C4-2B (cell line): Measurements from ENCODE around the gene WDR27.
A peak's percentile ranks its signal among the peaks of the same experiment; 100 is the strongest.

Experiments used
- H3K27ac ChIP-seq: fragments of 450-650 bp; 2 replicates; pipeline ENCODE4 v1.5.1; 2017
- ZFX ChIP-seq: fragments of 450-650 bp; IDR thresholded peaks from 2 replicates; pipeline ENCODE4 v1.6.1; 2017
- TF ChIP-seq, protein P1 (sequence below): fragments of 450-650 bp; conservative IDR thresholded peaks from 2 replicates; pipeline ENCODE4 v1.5.1; 2017; ENCODE audit warnings: mild to moderate bottlenecking

WDR27 gene

DNA sequence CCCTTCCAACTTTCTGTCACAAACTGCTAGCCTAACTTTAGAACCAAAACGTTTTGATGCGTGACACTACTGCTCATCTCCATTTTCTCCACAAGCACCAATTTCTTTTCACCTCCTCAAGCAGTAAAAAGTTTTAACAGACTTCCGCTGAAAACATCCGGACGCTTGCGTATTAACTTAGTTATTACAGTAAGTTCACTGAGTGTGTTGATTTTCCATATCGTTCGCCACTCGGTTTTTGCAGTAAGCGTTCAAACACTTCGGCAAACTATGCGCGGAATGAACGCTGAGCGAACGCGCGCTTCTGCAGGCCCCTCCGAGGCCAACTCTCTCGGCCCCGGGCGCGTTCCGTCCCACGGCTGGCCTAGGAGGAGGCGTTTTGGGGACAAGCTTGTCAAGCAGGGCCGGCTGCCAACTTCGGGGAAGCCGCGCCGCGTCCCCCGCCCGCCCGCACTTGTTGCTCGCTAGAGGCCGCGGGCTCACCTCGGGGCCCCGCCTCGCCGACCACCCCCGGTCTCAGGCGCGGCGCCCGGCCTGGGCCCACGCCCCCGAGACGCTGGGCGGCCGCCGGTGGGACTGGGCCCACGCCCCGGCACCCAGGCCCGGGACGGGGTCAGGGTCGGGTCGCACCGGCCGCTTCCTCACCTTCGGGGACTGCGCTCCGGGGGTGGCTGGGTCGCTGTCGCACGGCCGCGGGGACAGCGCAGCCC, 21.5 kb upstream of the WDR27 start:
- peak overlapping the region; percentile 70 for H3K27ac ChIP-seq
- TF ChIP-seq, protein P1, sequence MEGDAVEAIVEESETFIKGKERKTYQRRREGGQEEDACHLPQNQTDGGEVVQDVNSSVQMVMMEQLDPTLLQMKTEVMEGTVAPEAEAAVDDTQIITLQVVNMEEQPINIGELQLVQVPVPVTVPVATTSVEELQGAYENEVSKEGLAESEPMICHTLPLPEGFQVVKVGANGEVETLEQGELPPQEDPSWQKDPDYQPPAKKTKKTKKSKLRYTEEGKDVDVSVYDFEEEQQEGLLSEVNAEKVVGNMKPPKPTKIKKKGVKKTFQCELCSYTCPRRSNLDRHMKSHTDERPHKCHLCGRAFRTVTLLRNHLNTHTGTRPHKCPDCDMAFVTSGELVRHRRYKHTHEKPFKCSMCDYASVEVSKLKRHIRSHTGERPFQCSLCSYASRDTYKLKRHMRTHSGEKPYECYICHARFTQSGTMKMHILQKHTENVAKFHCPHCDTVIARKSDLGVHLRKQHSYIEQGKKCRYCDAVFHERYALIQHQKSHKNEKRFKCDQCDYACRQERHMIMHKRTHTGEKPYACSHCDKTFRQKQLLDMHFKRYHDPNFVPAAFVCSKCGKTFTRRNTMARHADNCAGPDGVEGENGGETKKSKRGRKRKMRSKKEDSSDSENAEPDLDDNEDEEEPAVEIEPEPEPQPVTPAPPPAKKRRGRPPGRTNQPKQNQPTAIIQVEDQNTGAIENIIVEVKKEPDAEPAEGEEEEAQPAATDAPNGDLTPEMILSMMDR = no peak
- TF ChIP-seq ZFX = peak; percentile 84

DNA sequence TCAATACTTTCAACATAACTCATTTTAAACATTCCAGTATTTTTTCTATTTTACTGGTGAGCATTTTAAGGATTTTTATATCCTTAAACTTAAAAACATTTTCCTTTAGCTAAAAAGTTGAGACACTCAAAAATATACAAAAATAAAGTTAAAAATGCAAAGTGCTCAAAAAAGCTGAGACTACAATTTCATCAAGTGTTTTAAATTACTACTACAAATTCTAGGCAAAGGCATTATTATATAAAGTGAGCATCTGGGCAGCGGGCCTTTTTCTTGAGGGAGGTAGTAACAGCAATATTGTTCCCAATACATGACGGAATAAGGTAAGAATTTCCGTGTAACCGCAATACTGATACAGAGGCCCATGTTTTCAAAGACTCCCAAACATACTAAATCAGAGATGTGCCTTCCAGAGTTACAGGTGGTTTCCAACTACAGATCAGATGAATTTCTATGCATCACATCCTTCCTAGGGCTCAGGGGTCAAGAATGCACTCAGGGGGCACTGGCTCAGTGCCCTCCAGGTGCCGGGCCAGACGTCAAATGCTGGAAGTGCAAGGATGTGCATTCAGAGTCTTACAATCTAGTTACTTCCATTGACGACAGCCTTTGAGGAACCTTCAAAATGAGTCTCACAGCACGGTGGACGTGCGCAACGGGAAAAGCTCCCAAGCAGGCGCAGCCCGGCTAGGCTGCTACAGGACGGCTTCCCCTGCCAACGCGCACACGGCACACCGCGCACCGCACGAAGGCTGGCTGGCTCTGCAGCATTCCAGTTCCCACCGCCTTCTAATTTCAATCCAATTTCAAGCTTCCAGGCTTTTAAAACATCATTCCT, 20.8 kb upstream of the WDR27 start:
- peak overlapping the region; percentile 70 for H3K27ac ChIP-seq
- TF ChIP-seq, protein P1 = no peak
- TF ChIP-seq ZFX = no peak

DNA sequence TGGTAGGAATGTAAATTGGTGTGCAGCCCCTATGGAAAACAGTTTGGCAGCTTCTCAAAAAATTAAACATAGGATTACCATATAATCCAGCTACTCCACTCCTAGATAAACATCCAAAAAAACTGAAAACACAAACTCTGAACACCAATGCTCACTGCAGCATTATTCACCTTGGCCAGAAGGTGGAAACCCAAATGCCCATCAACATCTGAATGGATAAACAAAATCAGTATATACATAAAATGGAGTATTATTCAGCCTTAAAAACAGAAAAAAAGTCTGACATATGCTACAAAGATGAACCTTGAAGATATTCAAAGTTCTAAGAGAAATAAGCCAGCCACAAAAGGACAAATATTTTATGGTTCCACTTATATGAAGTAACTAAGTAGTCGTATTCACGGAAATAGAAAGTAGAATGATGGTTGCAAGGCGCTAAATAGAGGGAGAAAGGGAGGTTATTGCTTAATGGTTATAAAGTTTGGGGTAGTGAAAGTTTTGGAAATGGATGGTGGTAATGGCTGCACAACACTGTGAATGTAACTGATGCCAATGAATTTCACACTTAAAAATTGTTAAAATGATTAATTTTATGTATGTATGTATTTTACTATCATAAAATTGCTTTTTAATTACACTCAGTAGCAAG, 18.5 kb upstream of the WDR27 start:
- no peak for TF ChIP-seq ZFX
- TF ChIP-seq, protein P1 = peak; percentile 23; the same call in 1 of the 2 replicates

DNA sequence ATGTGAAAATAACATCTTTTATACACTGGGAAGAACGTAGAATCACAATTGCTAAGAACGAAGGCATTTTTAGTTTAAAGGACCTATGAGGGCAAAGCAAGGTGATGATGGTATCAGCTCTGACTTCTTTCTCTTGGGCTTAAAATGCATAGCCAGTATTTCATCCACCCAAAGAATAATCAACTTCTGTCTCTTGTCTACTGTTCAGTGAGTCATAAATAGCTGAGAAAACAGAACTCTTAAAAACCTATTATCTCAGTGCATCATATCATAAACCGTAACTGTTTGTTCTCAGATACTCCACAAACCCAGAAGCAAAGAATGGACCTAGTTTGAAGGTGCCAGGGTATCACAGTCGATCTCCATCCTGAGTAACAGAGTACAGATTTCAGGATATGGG, 17.3 kb upstream of the WDR27 start:
- TF ChIP-seq ZFX = no peak
- TF ChIP-seq, protein P1 = no peak
- no peak overlapping the region for H3K27ac ChIP-seq

More for the DNA sequence above, 18.5 kb upstream of the WDR27 start:
- H3K27ac ChIP-seq = no peak overlapping the region

DNA sequence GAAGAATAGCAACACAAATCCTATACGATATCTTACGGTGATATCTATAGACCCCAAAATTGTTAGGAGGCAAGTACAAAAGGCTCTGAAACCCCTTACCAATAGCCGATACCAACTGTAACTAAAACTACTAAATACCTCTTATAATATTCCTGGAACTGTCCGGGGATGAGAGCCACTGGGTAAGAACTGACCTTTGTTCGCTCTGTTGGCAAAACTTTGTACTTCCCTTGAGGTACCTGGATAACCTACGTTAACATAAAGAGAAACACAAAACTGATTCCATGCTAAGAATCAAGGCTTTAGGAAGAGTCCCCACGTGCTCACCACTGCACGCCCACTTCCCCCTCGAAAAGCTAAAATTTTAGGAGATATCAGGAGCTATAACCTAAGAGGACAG, 12.8 kb upstream of the WDR27 start:
- no peak overlapping the region for H3K27ac ChIP-seq

DNA sequence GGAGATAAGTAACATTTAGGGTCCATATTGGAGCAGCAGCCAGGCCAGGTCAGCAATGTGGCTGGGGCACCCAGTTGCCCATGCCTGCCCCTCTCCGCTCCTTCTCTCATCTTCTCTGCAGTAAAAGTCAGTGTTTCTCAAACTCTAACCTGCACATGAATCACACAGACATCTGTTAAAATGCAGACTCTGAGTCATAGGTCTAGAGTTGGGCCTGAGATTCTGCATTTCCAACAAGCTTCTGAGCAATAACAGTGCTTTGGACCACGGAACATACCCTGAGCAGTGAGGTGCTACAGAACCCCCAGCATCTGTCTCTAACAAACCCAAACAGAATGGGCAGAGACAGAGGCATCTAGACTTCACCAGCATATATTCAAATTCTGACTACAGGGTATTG, 12.3 kb upstream of the WDR27 start:
- no peak for TF ChIP-seq ZFX
- TF ChIP-seq, protein P1 = no peak
- no peak overlapping the region for H3K27ac ChIP-seq

More for the DNA sequence above, 12.8 kb upstream of the WDR27 start:
- TF ChIP-seq, protein P1 = no peak
- TF ChIP-seq ZFX = no peak

DNA sequence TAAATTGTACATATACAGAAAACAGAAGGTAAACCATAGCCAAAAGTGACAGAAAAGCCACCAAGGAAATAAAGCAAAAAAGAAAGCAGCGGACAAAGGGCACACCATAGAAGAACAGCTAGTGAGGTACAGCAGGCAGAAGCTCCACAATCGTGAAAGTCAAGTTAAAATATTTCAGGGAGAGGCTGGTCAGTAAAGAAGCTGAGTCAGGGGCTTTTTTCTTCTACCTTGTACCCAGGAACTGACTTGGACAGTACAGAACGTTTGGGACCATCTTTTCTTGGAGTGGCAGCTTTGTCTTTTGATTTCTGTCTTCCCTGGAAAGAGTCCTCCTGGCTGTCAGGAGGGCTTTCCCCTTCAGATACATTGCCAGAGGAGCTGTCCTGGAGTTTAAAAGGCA, 8.2 kb upstream of the WDR27 start:
- no peak overlapping the region for H3K27ac ChIP-seq
- TF ChIP-seq ZFX = no peak
- TF ChIP-seq, protein P1 = no peak
